ENCODE results near the gene ZNF507. TPM values are rescaled to one million over a fixed set of nuclear protein-coding genes. Genes with fewer than 3 reads are reported as not detected.

The ZNF507 gene
- 12.1 to 19.5 TPM (median 15.3 TPM) in 5 replicates for total RNA-seq (2022; extraction: Qiagen RNA extraction)

GRCh38 chr19:32345261-32346207 lies at the start of gene ZNF507:
Gene ZNF507 (plus strand): TSS chr19:32345610. CDS start chr19:32352831, 7,221 bp downstream.

GRCh38 chr19:32405431-32406160 lies 60.2 kb downstream of the ZNF507 start, which contains the start of gene DPY19L3:
Gene DPY19L3 (plus strand): TSS chr19:32405770. CDS start chr19:32408254, 2,484 bp downstream.

Other genes starting within 250 kb of the ZNF507 start
- gene DPY19L3, start 60.2 kb downstream of the ZNF507 start, total RNA-seq (2022; extraction: Qiagen RNA extraction), result 10.3 to 15.0 TPM (median 12.7 TPM) in 5 replicates
- 422 to 489 TPM (median 445 TPM) in 5 replicates for gene PDCD5, start 235.6 kb downstream of the ZNF507 start, total RNA-seq (2022; extraction: Qiagen RNA extraction)

Data from A549 treated with CORT108297 at 1 μM for 4 hours (cell line).